GM12878 (cell line): ENCODE measurements around the gene SUPT6H. TPM values are rescaled to one million over a fixed set of nuclear protein-coding genes. Genes with fewer than 3 reads are reported as not detected.

Experiments
- ATAC-seq: fragments of 200-7000 bp; cut with Tn5 transposase; 3 replicates; pipeline ENCODE4 v1.9.1; 2020; ENCODE audit warnings: mild to moderate bottlenecking, moderate library complexity
- BruUV-seq: library from RNA; stranded (reverse); fragments of 400-500 nt; replicated peaks from 2 replicates; lab custom pipeline; 2021; lab: Mats Ljungman, UMichigan
- CTCF ChIA-PET: fragments of 300-600 bp; sonication (Branson Sonifier 250); formaldehyde crosslinking; extraction: SDS; loops from one replicate; lab custom pipeline; 2021; ENCODE audit warnings: inconsistent platforms; lab: Yijun Ruan, JAX
- POLR2A ChIA-PET: fragments of 350-600 bp; formaldehyde crosslinking; extraction: SDS; loops from one replicate; lab custom pipeline; 2021; ENCODE audit warnings: inconsistent platforms; lab: Charles Lee
- RAD21 ChIA-PET: fragments of 300-600 bp; sonication (Branson Sonifier 250); formaldehyde crosslinking; loops from one replicate; lab custom pipeline; 2023; ENCODE audit warnings: antibody characterized with exemption; ENCODE audit not compliant: unreplicated experiment; lab: Charles Lee
- SMC1A ChIA-PET: fragments of 300-600 bp; sonication (Branson Sonifier 250); formaldehyde crosslinking; loops from one replicate; lab custom pipeline; 2023; ENCODE audit not compliant: unreplicated experiment, uncharacterized antibody; lab: Charles Lee
- DNase-seq: peaks from one replicate; pipeline ENCODE4 v3.0.0-alpha.2; 2011; ENCODE audit warnings: low read depth, low spot score
- FAIRE-seq: peaks from 3 replicates; lab custom pipeline; 2011; peaks lifted over from hg19 to GRCh38; lab: Jason Lieb, UNC
- H2AFZ ChIP-seq: 2 replicates; pipeline ENCODE4 v1.6.0; 2011; ENCODE audit warnings: low read depth, low read length, control low read depth; ENCODE audit not compliant: control insufficient read depth
- H3K27ac ChIP-seq: 2 replicates; pipeline ENCODE4 v1.5.1; 2011; ENCODE audit warnings: control low read depth; ENCODE audit not compliant: control insufficient read depth, insufficient read depth
- H3K27me3 ChIP-seq, 2 experiments: replicated peaks in 1 of 2; 2 replicates each; pipeline versions ENCODE4 v1.6.0 to v1.6.1; 2011; ENCODE audit warnings: low read length in 1 of 2; ENCODE audit not compliant: control insufficient read depth in 2 of 2, insufficient read depth in 2 of 2
- H3K36me3 ChIP-seq, 2 experiments: 2 replicates each; pipeline ENCODE4 v1.5.1; 2011; ENCODE audit warnings: low read length in 1 of 2; ENCODE audit not compliant: control insufficient read depth in 2 of 2, insufficient read depth in 2 of 2
- H3K4me1 ChIP-seq: 2 replicates; pipeline ENCODE4 v1.6.1; 2011; ENCODE audit warnings: mild to moderate bottlenecking, low read length, moderate library complexity, mixed read lengths; ENCODE audit not compliant: control insufficient read depth, insufficient read depth
- H3K4me2 ChIP-seq: 2 replicates; pipeline ENCODE4 v1.6.0; 2011; ENCODE audit warnings: control low read depth; ENCODE audit not compliant: control insufficient read depth, insufficient read depth
- H3K4me3 ChIP-seq: fragments of 200-600 bp; sonication (generic); 2 replicates; pipeline ENCODE4 v1.5.1; 2016
- H3K79me2 ChIP-seq: 2 replicates; pipeline ENCODE4 v1.6.0; 2011; ENCODE audit warnings: low read length; ENCODE audit not compliant: control insufficient read depth, insufficient read depth
- H3K9ac ChIP-seq: 2 replicates; pipeline ENCODE4 v1.8.0; 2011; ENCODE audit warnings: low read length, control low read depth, mixed read lengths; ENCODE audit not compliant: control insufficient read depth, insufficient read depth
- H3K9me3 ChIP-seq: replicated peaks from 3 replicates; pipeline ENCODE4 v1.5.1; 2011; ENCODE audit warnings: mild to moderate bottlenecking, low read length; ENCODE audit not compliant: control insufficient read depth, insufficient read depth
- H4K20me1 ChIP-seq: 2 replicates; pipeline ENCODE4 v1.6.0; 2011; ENCODE audit not compliant: control insufficient read depth, insufficient read depth
- PAX5 ChIP-seq: IDR thresholded peaks from 2 replicates; pipeline ENCODE4 v1.6.1; 2011; ENCODE audit warnings: low read depth, low read length, borderline replicate concordance
- WGBS: methylation state at CpG from one replicate; pipeline ENCODE4 v1.1.6; 2016; ENCODE audit warnings: low lambda C conversion rate; ENCODE audit not compliant: insufficient replicate concordance, insufficient coverage; ENCODE audit errors: missing lambda C conversion rate; 5-methylcytosine and 5-hydroxymethylcytosine counted together
- in situ Hi-C: fragments of 300-500 bp; cut with MboI; formaldehyde crosslinking; loops from 9 replicates; pipeline ENCODE4 v1.14.3; 2018; ENCODE audit warnings: mixed read lengths
- intact Hi-C: fragments of 100-400 bp; cut with micrococcal nuclease; formaldehyde crosslinking; loops from one replicate; pipeline ENCODE4 v1.14.2; 2022; ENCODE audit not compliant: unreplicated experiment
- polyA plus RNA-seq, 11 experiments: library from polyadenylated mRNA; depleted of rRNA in 4 of 11; unstranded in 6 of 11; stranded (reverse) in 5 of 11; fragments of >200 nt; fragmentation: Nextera tagmentation in 4 of 11; fragmentation: Illumina TruSeq in 1 of 11; extraction: Ambion mirVana in 4 of 11; extraction: Trizol in 1 of 11; gene quantifications; 1 replicate in 1 of 11; 2 replicates in 10 of 11; pipeline versions ENCODE4 v1.2.1 to v1.2.3, GENCODE V29; 2011 to 2016; ENCODE audit warnings: inconsistent platforms in 2 of 11, missing spikeins in 2 of 11, low read depth in 1 of 11
- total RNA-seq, 4 experiments: library from RNA; depleted of rRNA in 3 of 4; stranded (reverse); fragments of >200 nt in 3 of 4; fragmentation: Illumina TruSeq in 1 of 4; extraction: Trizol in 1 of 4; gene quantifications; 2 replicates each; pipeline versions ENCODE4 v1.2.1 to v1.2.3, GENCODE V29; 2013 to 2021
- TF ChIP-seq, protein P1 (sequence below): fragments of 450-650 bp; formaldehyde crosslinking; IDR thresholded peaks from 2 replicates; pipeline ENCODE4 v1.4.0; 2020; ENCODE audit warnings: mild to moderate bottlenecking, moderate library complexity
- TF ChIP-seq, protein P2 (sequence below): fragments of 150-350 bp; IDR thresholded peaks from 2 replicates; pipeline ENCODE4 v1.6.1; 2016; ENCODE audit warnings: low read depth, low read length

Gene SUPT6H
- total and polyA plus RNA-seq, 10 of the 15 experiments (the other 5 are each of a cell fraction or from before 2014, with no cell fraction given), result 1.7 to 58.8 (median 37.7) TPM

DNA sequence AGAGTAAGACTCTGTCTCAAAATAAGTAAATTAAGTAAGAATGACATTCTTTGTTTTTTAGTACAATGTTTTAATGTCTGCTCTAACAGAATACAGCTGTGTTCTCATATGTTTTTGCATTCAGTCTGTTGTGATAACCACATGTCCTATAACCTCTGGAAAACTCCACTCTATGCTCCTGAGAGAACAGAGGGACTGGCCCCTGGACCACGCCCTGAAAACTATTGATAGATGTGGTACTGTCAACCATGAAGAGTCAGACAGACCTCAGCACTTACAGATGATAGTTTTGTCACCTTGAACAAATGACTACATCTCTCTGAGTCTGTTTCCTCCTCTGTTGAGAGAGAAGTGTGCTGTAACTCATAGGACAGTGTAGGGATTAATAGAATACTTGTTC lies 7.9 kb downstream of the SUPT6H start:
- Histone ChIP-seq H3K27me3 (no peaks in the 10 kb centered on the region), H3K79me2 (peaks cover 18% of the 10 kb centered on the region), H3K4me2 (no peak overlapping the region), H3K9me3 (no peaks in the 10 kb centered on the region), H3K27ac (no peak overlapping the region), H3K4me1 (no peaks in the 10 kb centered on the region), H4K20me1 (peaks cover 4% of the 10 kb centered on the region; the same call in 1 of the 2 replicates), H3K9ac (no peak overlapping the region), H3K36me3 (peaks cover 8 to 50% of the 10 kb centered on the region in 2 experiments), H2AFZ (no peak overlapping the region), H3K4me3 (no peak overlapping the region)
- ChIA-PET POLR2A (interaction anchor here (1.0 kb wide), 1 partner anchor 9 kb away, joined by 3 read pairs; the partner anchor contains the start of gene SDF2), SMC1A (no interaction called here), RAD21 (no interaction called here), CTCF (interaction anchor here (2.9 kb wide), 1 partner anchor 23 kb away, joined by 16 read pairs; no protein-coding TSS in a partner anchor)
- no peak for TF ChIP-seq PAX5
- TF ChIP-seq, protein P1, sequence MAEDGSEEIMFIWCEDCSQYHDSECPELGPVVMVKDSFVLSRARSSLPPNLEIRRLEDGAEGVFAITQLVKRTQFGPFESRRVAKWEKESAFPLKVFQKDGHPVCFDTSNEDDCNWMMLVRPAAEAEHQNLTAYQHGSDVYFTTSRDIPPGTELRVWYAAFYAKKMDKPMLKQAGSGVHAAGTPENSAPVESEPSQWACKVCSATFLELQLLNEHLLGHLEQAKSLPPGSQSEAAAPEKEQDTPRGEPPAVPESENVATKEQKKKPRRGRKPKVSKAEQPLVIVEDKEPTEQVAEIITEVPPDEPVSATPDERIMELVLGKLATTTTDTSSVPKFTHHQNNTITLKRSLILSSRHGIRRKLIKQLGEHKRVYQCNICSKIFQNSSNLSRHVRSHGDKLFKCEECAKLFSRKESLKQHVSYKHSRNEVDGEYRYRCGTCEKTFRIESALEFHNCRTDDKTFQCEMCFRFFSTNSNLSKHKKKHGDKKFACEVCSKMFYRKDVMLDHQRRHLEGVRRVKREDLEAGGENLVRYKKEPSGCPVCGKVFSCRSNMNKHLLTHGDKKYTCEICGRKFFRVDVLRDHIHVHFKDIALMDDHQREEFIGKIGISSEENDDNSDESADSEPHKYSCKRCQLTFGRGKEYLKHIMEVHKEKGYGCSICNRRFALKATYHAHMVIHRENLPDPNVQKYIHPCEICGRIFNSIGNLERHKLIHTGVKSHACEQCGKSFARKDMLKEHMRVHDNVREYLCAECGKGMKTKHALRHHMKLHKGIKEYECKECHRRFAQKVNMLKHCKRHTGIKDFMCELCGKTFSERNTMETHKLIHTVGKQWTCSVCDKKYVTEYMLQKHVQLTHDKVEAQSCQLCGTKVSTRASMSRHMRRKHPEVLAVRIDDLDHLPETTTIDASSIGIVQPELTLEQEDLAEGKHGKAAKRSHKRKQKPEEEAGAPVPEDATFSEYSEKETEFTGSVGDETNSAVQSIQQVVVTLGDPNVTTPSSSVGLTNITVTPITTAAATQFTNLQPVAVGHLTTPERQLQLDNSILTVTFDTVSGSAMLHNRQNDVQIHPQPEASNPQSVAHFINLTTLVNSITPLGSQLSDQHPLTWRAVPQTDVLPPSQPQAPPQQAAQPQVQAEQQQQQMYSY (CRISPR knock-in tag), result no peak
- TF ChIP-seq, protein P2, sequence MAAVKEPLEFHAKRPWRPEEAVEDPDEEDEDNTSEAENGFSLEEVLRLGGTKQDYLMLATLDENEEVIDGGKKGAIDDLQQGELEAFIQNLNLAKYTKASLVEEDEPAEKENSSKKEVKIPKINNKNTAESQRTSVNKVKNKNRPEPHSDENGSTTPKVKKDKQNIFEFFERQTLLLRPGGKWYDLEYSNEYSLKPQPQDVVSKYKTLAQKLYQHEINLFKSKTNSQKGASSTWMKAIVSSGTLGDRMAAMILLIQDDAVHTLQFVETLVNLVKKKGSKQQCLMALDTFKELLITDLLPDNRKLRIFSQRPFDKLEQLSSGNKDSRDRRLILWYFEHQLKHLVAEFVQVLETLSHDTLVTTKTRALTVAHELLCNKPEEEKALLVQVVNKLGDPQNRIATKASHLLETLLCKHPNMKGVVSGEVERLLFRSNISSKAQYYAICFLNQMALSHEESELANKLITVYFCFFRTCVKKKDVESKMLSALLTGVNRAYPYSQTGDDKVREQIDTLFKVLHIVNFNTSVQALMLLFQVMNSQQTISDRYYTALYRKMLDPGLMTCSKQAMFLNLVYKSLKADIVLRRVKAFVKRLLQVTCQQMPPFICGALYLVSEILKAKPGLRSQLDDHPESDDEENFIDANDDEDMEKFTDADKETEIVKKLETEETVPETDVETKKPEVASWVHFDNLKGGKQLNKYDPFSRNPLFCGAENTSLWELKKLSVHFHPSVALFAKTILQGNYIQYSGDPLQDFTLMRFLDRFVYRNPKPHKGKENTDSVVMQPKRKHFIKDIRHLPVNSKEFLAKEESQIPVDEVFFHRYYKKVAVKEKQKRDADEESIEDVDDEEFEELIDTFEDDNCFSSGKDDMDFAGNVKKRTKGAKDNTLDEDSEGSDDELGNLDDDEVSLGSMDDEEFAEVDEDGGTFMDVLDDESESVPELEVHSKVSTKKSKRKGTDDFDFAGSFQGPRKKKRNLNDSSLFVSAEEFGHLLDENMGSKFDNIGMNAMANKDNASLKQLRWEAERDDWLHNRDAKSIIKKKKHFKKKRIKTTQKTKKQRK, result no peak
- no TSS peak for BruUV-seq
- no peak for DNase-seq
- in situ Hi-C loops, result no loop called here
- ATAC-seq, result no peak; the same call in 2 of the 3 replicates
- FAIRE-seq, result no peak
- WGBS, result 55% methylated on average over 1 of the region's 1 CpG
- intact Hi-C loops, result no loop called here
